ENCODE data around the gene GAS7.

GRCh38 chr17:10082795-10083194 is 115.6 kb downstream of the GAS7 start:
- no peak for TF ChIP-seq CTCF (IDR thresholded peaks at IDR 0.05)
- TF ChIP-seq USF2 (CRISPR knock-in tag; IDR thresholded peaks at IDR 0.05) = no peak
- no peak for TF ChIP-seq KAT7 (CRISPR knock-in tag; IDR thresholded peaks at IDR 0.05; ENCODE audit: borderline replicate concordance)
- TF ChIP-seq E2F4 (CRISPR knock-in tag; IDR thresholded peaks at IDR 0.05; ENCODE audit: borderline replicate concordance, low read depth) = no peak

Data from WTC11 (cell line).